NCI-H345 (cell line): ENCODE measurements around the gene SLTM.
"Not testable (repeated sequence)": the region's sequence is repeated elsewhere in the genome, so short reads cannot be mapped to it uniquely, and the experiment has no call there.

Experiments used
- DNase-seq: peaks from one replicate; lab custom pipeline; 2025; lab: John Stamatoyannopoulos, UW

The SLTM gene

GRCh38 chr15:58926823-58927222, 6.7 kb downstream of the SLTM start:
- DNase-seq = no peak

GRCh38 chr15:58924327-58924726, 9.2 kb downstream of the SLTM start:
- no peak for DNase-seq

GRCh38 chr15:58923696-58924300, 9.7 kb downstream of the SLTM start:
- DNase-seq = no peak

- no peak for DNase-seq
Observed at GRCh38 chr15:58923284-58923683, 10.2 kb downstream of the SLTM start.

- no peak for DNase-seq
Observed at GRCh38 chr15:58921267-58921790, 12.2 kb downstream of the SLTM start.

- DNase-seq = not testable (repeated sequence)
Observed at GRCh38 chr15:58920447-58920846, 13.0 kb downstream of the SLTM start.

- no peak for DNase-seq
Observed at GRCh38 chr15:58919232-58919631, 14.2 kb downstream of the SLTM start.

- DNase-seq = no peak
Observed at GRCh38 chr15:58918239-58918638, 15.2 kb downstream of the SLTM start.

- not testable (repeated sequence) for DNase-seq
Observed at GRCh38 chr15:58917613-58918129, 15.8 kb downstream of the SLTM start.

- DNase-seq = no peak
Observed at GRCh38 chr15:58916962-58917361, 16.5 kb downstream of the SLTM start.

GRCh38 chr15:58910456-58910855, 23.0 kb downstream of the SLTM start:
- DNase-seq = no peak

GRCh38 chr15:58909616-58910015, 23.9 kb downstream of the SLTM start:
- no peak for DNase-seq

GRCh38 chr15:58908550-58909309, 24.7 kb downstream of the SLTM start:
- no peak for DNase-seq

GRCh38 chr15:58900631-58901030, 32.8 kb downstream of the SLTM start:
- no peak for DNase-seq

GRCh38 chr15:58898150-58898680, 35.3 kb downstream of the SLTM start:
- no peak for DNase-seq

- no peak for DNase-seq
Observed at GRCh38 chr15:58889363-58889762, 44.1 kb downstream of the SLTM start.

- no peak for DNase-seq
Observed at GRCh38 chr15:58886921-58887320, 46.6 kb downstream of the SLTM start.

GRCh38 chr15:58883926-58884325, 49.6 kb downstream of the SLTM start:
- not testable (repeated sequence) for DNase-seq

- no peak for DNase-seq
Observed at GRCh38 chr15:58882243-58882642, 51.2 kb downstream of the SLTM start.

GRCh38 chr15:58880320-58880719, 53.2 kb downstream of the SLTM start:
- no peak for DNase-seq

- no peak for DNase-seq
Observed at GRCh38 chr15:58877999-58878825, 55.3 kb downstream of the SLTM start.
